Activated T-helper 1 cell treated with anti-CD3 and anti-CD28 coated beads, Interleukin-2, amount 50 U/mL, for 16 hours (primary cell): ENCODE results near the gene CAMTA1.

ENCODE experiments used
- DNase-seq, 2 donors: peaks; one replicate each; pipeline ENCODE4 v3.0.0-alpha.2; 2020; ENCODE audit warnings: low read depth in 1 of 2, low spot score in 1 of 2

CAMTA1 gene

GRCh38 chr1:7732331-7732730 is 947.1 kb downstream of the CAMTA1 start:
- no peak for DNase-seq

DNA sequence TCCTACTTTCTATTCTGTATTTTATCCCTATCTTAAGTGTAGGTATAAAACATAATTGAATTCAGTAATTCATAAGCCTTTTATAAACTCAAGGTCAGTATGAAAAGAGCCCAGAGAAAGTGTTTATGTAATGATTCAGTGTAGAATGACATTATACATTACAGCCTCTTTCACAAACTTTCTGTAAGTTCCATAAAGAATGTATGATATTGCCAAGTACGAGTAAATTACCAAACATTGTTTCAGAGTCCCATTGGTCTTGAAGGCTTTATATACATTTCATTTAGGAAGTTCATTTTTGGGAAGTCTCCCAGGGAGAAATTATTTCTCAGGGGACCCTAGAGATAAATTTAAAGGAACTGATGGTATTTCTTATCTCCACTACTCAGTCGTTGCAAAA is 948.0 kb downstream of the CAMTA1 start:
- no peak for DNase-seq

DNA sequence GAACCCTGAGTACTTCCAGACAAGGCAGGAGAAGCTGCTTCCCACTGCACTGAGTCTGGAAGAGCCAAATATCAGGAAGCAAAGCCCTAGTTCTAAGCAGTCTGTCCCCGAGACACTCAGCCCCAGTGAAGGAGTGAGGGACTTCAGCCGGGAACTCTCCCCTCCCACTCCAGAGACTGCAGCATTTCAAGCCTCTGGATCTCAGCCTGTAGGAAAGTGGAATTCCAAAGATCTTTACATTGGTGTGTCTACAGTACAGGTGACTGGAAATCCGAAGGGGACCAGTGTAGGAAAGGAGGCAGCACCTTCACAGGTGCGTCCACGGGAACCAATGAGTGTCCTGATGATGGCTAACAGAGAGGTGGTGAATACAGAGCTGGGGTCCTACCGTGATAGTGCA is 952.8 kb downstream of the CAMTA1 start:
- no peak for DNase-seq

- no peak for DNase-seq
Observed at GRCh38 chr1:7743346-7743745, 958.1 kb downstream of the CAMTA1 start.

- DNase-seq, result no peak
Observed at GRCh38 chr1:7744882-7745281, 959.6 kb downstream of the CAMTA1 start.

- DNase-seq, result no peak
Observed at GRCh38 chr1:7745783-7746182, 960.5 kb downstream of the CAMTA1 start.

GRCh38 chr1:7747605-7748004 is 962.4 kb downstream of the CAMTA1 start:
- DNase-seq, result no peak

DNA sequence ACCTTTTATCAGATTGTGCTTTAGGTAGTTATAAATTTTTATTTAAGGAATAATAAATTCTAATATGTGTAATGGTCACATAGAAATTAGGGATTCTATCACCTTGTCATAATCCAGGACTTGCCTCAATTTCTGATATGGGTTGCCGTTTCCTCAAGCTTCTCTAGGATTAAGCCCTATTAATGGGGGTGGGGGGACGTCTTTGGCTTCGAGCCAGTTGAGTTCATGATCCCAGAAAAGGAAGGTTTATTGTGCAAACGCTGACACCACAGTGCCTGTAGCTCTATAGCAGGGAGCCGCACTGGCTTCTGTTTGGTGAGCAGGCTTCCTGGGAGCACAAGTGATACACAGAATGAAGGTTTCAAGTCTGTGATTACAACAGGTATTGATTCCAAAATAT is 963.9 kb downstream of the CAMTA1 start:
- no peak for DNase-seq

- DNase-seq, result no peak
Observed at GRCh38 chr1:7751174-7751573, 965.9 kb downstream of the CAMTA1 start.

DNA sequence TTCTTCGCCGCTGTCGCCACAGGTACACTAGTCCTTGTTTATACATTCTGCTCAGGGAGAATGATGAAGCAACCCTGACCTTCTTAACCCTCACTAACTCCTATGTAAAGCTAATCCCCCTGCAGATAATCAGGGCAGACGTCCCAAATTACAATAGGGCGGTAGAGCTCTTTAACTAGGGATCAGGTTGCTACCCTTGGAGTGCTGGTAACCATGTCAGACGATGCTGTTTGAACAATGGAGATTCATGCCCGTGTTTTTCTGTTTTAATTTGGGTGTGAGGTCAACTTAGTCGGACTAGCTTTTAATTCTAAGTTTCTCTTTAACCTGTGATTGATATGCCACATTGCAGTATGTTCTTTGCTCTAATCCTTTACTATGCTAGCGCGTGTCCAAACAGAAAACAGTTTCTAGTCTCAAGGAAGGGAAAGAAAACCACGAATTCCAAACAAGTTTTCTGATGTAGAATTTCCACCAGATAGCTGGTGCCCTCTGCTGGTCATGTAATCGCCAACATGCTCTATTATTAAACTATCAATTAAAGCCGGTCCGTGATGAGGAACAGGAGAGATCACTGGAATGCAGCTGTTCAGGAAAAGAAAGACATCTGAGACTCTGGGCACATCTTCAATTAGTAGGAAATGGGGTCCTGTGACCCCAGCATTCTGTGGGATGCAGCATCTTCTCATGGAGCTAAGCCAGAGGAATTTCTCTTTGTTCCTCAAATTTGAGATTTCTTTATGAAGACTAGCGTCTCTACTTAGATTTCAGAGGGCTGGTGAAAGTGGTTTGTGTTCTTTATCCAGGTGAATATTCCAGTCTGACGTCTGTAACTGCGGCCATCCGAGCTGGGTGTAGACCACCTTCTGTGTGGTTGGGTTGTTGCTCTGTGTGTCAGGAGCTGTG is 967.5 kb downstream of the CAMTA1 start:
- DNase-seq, result no peak

GRCh38 chr1:7753641-7754040 is 968.4 kb downstream of the CAMTA1 start:
- no peak for DNase-seq

DNA sequence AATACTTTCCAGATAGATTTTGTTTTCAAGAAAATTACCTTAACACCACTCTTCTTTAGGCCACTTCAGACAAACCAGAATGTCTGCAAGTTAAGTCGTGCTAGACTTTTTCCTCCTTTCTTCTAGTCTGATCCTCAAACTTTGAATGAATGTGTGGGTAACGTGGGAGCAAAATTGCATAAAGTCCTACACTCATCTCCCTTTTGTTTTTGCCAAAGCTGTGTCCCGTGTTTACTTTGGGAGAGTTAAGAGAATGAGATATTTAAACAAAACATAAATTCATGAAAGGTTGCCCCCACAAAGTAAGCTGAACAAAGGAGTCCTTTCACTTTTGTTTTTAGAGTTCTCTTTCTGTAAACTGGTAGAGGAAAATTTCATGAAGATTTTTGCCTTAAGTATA is 969.0 kb downstream of the CAMTA1 start:
- DNase-seq, result no peak

DNA sequence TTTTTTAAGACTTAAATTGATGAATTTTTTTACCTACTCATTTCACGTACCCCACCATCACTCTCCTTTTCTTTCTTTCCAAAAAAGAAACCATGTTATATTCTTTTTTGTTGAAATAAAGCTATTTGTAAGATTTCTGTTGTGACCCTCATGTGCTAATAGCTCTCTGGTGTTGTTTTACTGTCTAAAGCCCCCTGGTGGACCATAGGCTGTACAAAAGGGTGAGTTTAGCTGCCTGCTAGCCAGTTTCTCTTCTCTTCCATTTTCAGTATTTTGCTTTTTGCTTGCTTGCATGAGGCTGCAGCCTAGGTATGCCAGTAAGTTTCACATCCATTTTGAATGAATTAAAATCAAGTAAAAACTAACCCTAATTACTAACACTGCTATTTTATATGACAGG is 970.2 kb downstream of the CAMTA1 start:
- DNase-seq, result no peak

DNA sequence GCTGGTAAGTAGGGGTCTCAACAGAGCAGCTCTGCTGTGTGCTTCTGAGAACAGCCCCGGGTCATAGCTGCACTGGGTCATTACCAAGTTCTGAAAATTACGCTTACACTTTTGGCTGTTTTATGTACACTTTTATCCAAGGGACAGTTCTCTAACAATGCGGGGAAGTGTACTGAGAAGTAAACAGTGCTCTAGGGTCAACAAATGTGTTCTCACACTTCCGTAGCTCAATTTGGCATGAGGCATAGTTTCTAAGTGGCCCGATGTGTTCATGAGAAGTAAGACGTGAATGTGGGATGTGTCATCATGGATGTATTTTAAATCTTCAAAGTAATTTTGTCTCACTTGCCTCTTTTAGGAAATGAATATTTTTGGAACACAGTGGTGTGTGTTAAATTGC is 975.0 kb downstream of the CAMTA1 start:
- no peak for DNase-seq

DNA sequence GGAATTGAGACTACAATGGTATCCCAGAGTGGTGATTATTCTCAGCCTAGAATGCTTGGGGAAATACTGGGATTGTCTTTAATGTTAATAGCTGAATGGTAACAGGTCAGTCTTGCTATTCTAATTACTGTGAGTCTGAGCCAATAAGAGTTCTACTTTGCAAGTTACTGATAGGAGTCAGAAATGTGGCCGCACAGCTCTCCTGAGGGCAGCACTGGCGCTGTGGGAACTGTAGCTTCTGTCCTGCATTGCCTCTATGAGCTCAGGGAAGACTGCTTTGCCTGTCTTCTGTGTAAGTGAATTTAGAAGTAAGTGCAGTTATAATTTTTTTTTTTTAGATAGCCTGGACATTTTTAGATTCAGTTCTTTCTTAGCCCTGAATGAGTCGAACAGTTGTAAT is 975.8 kb downstream of the CAMTA1 start:
- DNase-seq, result no peak

GRCh38 chr1:7767176-7767575 is 981.9 kb downstream of the CAMTA1 start:
- DNase-seq, result no peak

GRCh38 chr1:7768583-7768982 is 983.3 kb downstream of the CAMTA1 start:
- DNase-seq, result no peak

DNA sequence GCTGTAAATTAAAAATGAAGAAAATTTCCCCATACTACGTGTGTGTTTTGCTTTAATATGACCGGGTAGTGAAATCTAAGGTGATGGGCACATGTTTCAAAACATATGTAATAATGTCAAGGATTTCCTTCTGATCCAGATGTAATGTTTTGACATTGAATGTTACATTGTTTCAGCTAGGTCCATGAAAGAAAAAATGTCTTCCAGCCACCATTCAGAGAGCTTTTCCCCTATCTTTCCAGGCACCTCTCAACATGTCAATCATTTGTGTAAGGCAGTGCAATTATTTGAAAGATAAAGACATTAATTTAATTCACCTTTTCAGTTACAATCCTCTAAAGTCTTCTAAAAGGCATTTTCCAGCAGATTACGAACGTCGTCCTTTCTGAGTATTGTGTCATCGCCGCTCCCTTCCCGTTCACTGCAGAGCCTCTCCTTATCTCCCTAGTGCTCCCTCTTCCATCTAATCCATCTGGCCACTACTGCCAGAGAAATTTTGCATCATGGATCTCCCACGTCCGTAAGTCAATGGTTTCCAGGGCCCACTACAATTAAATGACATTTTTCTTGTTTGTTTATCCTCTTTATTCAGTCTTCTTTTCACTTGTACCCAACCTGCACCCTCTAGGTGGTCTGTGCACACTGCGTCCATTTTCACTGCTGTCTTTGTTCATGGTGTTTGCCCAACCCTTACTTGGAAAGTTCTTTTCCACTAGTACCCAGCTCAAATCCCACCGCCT is 984.6 kb downstream of the CAMTA1 start:
- DNase-seq, result no peak

DNA sequence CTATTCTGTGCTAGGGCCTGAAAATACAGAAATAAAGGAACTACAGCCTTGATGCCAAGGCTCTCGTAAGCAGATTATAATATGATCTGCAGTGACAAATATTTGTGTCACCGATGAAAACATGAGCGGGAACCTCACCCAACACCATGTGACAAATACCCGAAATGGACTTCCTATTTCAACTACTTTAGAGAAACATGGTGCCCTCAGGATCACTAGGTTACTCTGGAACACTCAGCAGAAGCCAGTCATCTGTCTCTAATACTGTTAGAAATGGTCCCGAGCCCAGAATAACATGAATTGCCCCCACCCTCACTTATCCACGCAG is 985.4 kb downstream of the CAMTA1 start:
- no peak for DNase-seq

GRCh38 chr1:7770997-7771822 is 986.0 kb downstream of the CAMTA1 start, which contains the start of gene VAMP3:
VAMP3 (plus strand) TSS chr1:7771296; CDS start chr1:7771384, 88 bp downstream.
- peak; percentile 81 to 86 for DNase-seq

DNA sequence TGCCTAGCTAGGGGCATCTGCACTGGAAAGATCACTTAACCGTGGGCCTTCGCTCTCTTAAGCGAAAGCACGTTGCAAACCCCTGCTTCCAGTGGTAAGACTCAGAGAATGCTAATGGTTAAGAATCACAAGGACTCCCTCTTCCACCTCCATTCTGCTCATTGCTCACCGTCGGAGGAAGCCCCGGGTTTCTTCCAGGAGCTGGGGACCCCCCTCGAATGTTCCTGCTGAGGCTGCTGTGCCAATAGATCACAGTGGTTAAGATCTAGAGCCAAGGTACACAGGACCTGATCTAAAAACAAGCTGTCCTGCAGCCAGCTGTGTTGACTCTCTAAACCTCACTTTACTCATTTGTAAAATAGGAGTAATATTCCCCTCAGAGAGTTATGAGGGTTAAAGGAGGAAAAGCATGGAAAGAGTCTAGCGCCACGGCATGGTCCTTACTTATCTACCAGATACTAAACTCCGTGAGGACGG is 986.6 kb downstream of the CAMTA1 start:
- no peak for DNase-seq
